H1 (cell line): ENCODE data around the gene ZSCAN5A. TPM values are rescaled to one million over a fixed set of nuclear protein-coding genes. Genes with fewer than 3 reads are reported as not detected.

Source experiments
- CTCF ChIA-PET: fragments of 300-600 bp; sonication (Branson Sonifier 250); formaldehyde crosslinking; loops from one replicate; lab custom pipeline; 2021; ENCODE audit not compliant: partially characterized antibody; lab: Charles Lee
- POLR2A ChIA-PET: fragments of 300-600 bp; sonication (Branson Sonifier 250); formaldehyde crosslinking; loops from one replicate; lab custom pipeline; 2021; ENCODE audit warnings: inconsistent platforms; ENCODE audit not compliant: partially characterized antibody; lab: Charles Lee
- DNase-seq, 2 experiments: peaks; one replicate each; pipeline versions ENCODE4 v3.0.0 to v3.0.0-alpha.2; 2010 to 2022; ENCODE audit warnings: low spot score in 2 of 2, low read depth in 1 of 2, mixed read lengths in 1 of 2
- FAIRE-seq: peaks from 2 replicates; lab custom pipeline; 2011; peaks lifted over from hg19 to GRCh38; lab: Jason Lieb, UNC
- H2AFZ ChIP-seq: 2 replicates; pipeline ENCODE4 v1.8.1; 2012; ENCODE audit warnings: low read length, inconsistent platforms
- H2AK5ac ChIP-seq: 2 replicates; pipeline ENCODE4 v1.6.1; 2013; ENCODE audit warnings: low read depth, low read length
- H2BK120ac ChIP-seq: replicated peaks from 2 replicates; pipeline ENCODE3; 2013; ENCODE audit warnings: low read depth, low read length, inconsistent platforms
- H2BK12ac ChIP-seq: 2 replicates; pipeline ENCODE4 v1.6.1; 2013; ENCODE audit warnings: low read depth, low read length
- H2BK15ac ChIP-seq: 2 replicates; pipeline ENCODE4 v1.6.1; 2013; ENCODE audit warnings: low read length
- H2BK20ac ChIP-seq: 2 replicates; pipeline ENCODE4 v1.6.1; 2013; ENCODE audit warnings: low read length
- H2BK5ac ChIP-seq: 2 replicates; pipeline ENCODE4 v1.6.1; 2013; ENCODE audit warnings: low read depth, low read length
- H3K14ac ChIP-seq: 2 replicates; pipeline ENCODE4 v1.6.1; 2013; ENCODE audit warnings: inconsistent platforms; ENCODE audit not compliant: insufficient read length
- H3K18ac ChIP-seq: 2 replicates; pipeline ENCODE4 v1.6.1; 2013; ENCODE audit warnings: low read length; ENCODE audit errors: extremely low read depth
- H3K23ac ChIP-seq: 2 replicates; pipeline ENCODE4 v1.6.1; 2013; ENCODE audit warnings: inconsistent platforms; ENCODE audit not compliant: insufficient read length
- H3K23me2 ChIP-seq: 2 replicates; pipeline ENCODE4 v1.6.1; 2013; ENCODE audit warnings: low read depth, low read length
- H3K27ac ChIP-seq: 2 replicates; pipeline ENCODE4 v1.6.1; 2011; ENCODE audit warnings: low read depth, low read length, inconsistent platforms
- H3K27me3 ChIP-seq, 4 experiments: replicated peaks in 1 of 4; 1 replicate in 1 of 4; 2 replicates in 3 of 4; pipeline versions ENCODE4 v1.6.1 to v1.8.1; 2011 to 2013; ENCODE audit warnings: low read length in 3 of 4, mild to moderate bottlenecking in 3 of 4, inconsistent platforms in 2 of 4, mixed read lengths in 2 of 4, moderate library complexity in 1 of 4; ENCODE audit not compliant: control insufficient read depth in 3 of 4, insufficient read depth in 3 of 4; ENCODE audit errors: extremely low read depth in 1 of 4
- H3K36me3 ChIP-seq, 4 experiments: 2 replicates each; pipeline versions ENCODE4 v1.6.1 to v1.8.1; 2011 to 2013; ENCODE audit warnings: mild to moderate bottlenecking in 4 of 4, low read length in 3 of 4, moderate library complexity in 2 of 4, control low read depth in 1 of 4, inconsistent platforms in 1 of 4; ENCODE audit not compliant: insufficient read depth in 4 of 4, control insufficient read depth in 2 of 4
- H3K4ac ChIP-seq: replicated peaks from 2 replicates; pipeline ENCODE3; 2013; ENCODE audit warnings: low read length, low read depth, mixed read lengths, inconsistent platforms; ENCODE audit not compliant: insufficient read length
- H3K4me1 ChIP-seq, 4 experiments: replicated peaks in 1 of 4; 1 replicate in 1 of 4; 2 replicates in 3 of 4; pipeline versions ENCODE4 v1.6.1 to v1.8.1; 2011 to 2013; ENCODE audit warnings: low read length in 3 of 4, inconsistent platforms in 2 of 4, mixed read lengths in 1 of 4; ENCODE audit not compliant: insufficient read depth in 4 of 4, control insufficient read depth in 3 of 4
- H3K4me2 ChIP-seq, 2 experiments: 2 replicates each; pipeline versions ENCODE4 v1.6.1 to v1.8.1; 2011 to 2013; ENCODE audit warnings: low read depth in 2 of 2, low read length in 2 of 2, control low read depth in 1 of 2, inconsistent platforms in 1 of 2, mild to moderate bottlenecking in 1 of 2; ENCODE audit not compliant: insufficient read depth in 1 of 2
- H3K4me3 ChIP-seq, 4 experiments: fragments of 200-600, 300-600 bp in 1 of 4; sonication (generic), shearing (Covaris generic), sonication (Bioruptor Twin) in 1 of 4; 2 replicates each; pipeline versions ENCODE4 v1.5.1 to v1.8.1; 2011 to 2016; ENCODE audit warnings: low read length in 4 of 4, low read depth in 3 of 4, control low read depth in 2 of 4, inconsistent platforms in 2 of 4, mild to moderate bottlenecking in 2 of 4, mixed read lengths in 1 of 4, moderate library complexity in 1 of 4; ENCODE audit not compliant: insufficient read depth in 2 of 4; ENCODE audit errors: extremely low read depth in 1 of 4
- H3K56ac ChIP-seq: replicated peaks from 2 replicates; pipeline ENCODE3; 2013; ENCODE audit warnings: low read depth, mild to moderate bottlenecking, mixed read lengths, low read length, inconsistent platforms; ENCODE audit not compliant: insufficient read length
- H3K79me1 ChIP-seq: 2 replicates; pipeline ENCODE4 v1.6.1; 2013; ENCODE audit warnings: low read depth, low read length, control low read depth
- H3K79me2 ChIP-seq, 2 experiments: 2 replicates each; pipeline versions ENCODE4 v1.6.1 to v1.8.1; 2012 to 2013; ENCODE audit warnings: low read length in 2 of 2, mild to moderate bottlenecking in 2 of 2, inconsistent platforms in 1 of 2; ENCODE audit not compliant: insufficient read depth in 2 of 2, control insufficient read depth in 1 of 2
- H3K9ac ChIP-seq, 4 experiments: replicated peaks in 1 of 4; 1 replicate in 1 of 4; 2 replicates in 3 of 4; pipeline versions ENCODE4 v1.6.1 to v1.8.1; 2011 to 2013; ENCODE audit warnings: low read depth in 3 of 4, low read length in 3 of 4, control low read depth in 2 of 4, mild to moderate bottlenecking in 2 of 4, moderate library complexity in 2 of 4, inconsistent platforms in 1 of 4; ENCODE audit errors: extremely low read depth in 1 of 4
- H3K9me3 ChIP-seq, 2 experiments: 2 replicates each; pipeline versions ENCODE4 v1.6.1 to v1.8.1; 2012 to 2013; ENCODE audit warnings: mild to moderate bottlenecking in 2 of 2, moderate library complexity in 2 of 2, control low read depth in 1 of 2, inconsistent platforms in 1 of 2, low read depth in 1 of 2, low read length in 1 of 2, mixed read lengths in 1 of 2; ENCODE audit not compliant: insufficient read depth in 2 of 2
- H4K20me1 ChIP-seq, 2 experiments: replicated peaks in 1 of 2; 2 replicates each; pipeline versions ENCODE3 to v1.8.1; 2011 to 2013; ENCODE audit warnings: inconsistent platforms in 2 of 2, low read length in 2 of 2, mild to moderate bottlenecking in 1 of 2; ENCODE audit not compliant: insufficient read depth in 2 of 2, control insufficient read depth in 1 of 2
- H4K5ac ChIP-seq: 2 replicates; pipeline ENCODE4 v1.6.1; 2013; ENCODE audit warnings: low read length, low read depth, mixed read lengths, inconsistent platforms; ENCODE audit not compliant: insufficient read length
- H4K8ac ChIP-seq: 2 replicates; pipeline ENCODE4 v1.8.0; 2013; ENCODE audit warnings: mild to moderate bottlenecking, moderate library complexity, low read length, inconsistent platforms; ENCODE audit not compliant: insufficient read depth; ENCODE audit errors: extremely low read depth
- H4K91ac ChIP-seq: replicated peaks from 2 replicates; pipeline ENCODE3; 2013; ENCODE audit warnings: low read length, mixed read lengths, inconsistent platforms; ENCODE audit not compliant: insufficient read length
- CBX5 ChIP-seq: fragments of 300-800, 300-1000 bp; sonication (generic); IDR thresholded peaks from 2 replicates; pipeline ENCODE4 v1.7.1; 2016; ENCODE audit warnings: antibody characterized with exemption, low read length, low read depth
- JUN ChIP-seq: IDR thresholded peaks from 2 replicates; pipeline ENCODE4 v1.6.1; 2011; ENCODE audit warnings: low read depth, mild to moderate bottlenecking, improper control_type of control experiment, low read length
- RAD21 ChIP-seq, 2 experiments: IDR thresholded peaks in 1 of 2; conservative IDR thresholded peaks in 1 of 2; 2 replicates each; pipeline ENCODE4 v1.6.1; 2011; ENCODE audit warnings: low read depth in 2 of 2, low read length in 2 of 2, improper control_type of control experiment in 1 of 2, inconsistent platforms in 1 of 2, mild to moderate bottlenecking in 1 of 2, moderate library complexity in 1 of 2
- SP1 ChIP-seq: IDR thresholded peaks from 2 replicates; pipeline ENCODE4 v1.6.1; 2011; ENCODE audit warnings: low read depth, low read length
- TAF1 ChIP-seq: IDR thresholded peaks from 2 replicates; pipeline ENCODE4 v1.6.1; 2011; ENCODE audit warnings: mild to moderate bottlenecking, low read depth, low read length
- TAF7 ChIP-seq: optimal IDR thresholded peaks from 2 replicates; pipeline ENCODE3; 2011; ENCODE audit warnings: low read depth, mild to moderate bottlenecking, inconsistent platforms, low read length, moderate library complexity, borderline replicate concordance
- YY1 ChIP-seq: IDR thresholded peaks from 2 replicates; pipeline ENCODE4 v1.6.1; 2011; ENCODE audit warnings: low read depth, mild to moderate bottlenecking, low read length
- WGBS, 2 experiments: shearing (Covaris generic) in 1 of 2; methylation state at CpG; one replicate each; pipeline versions ENCODE4 v1.1.6 to v1.1.7; 2013 to 2015; ENCODE audit warnings: low lambda C conversion rate in 2 of 2, mixed read lengths in 2 of 2, inconsistent platforms in 1 of 2, low coverage in 1 of 2, missing lambda C conversion rate in 1 of 2; ENCODE audit not compliant: insufficient replicate concordance in 2 of 2, insufficient coverage in 1 of 2, insufficient read length in 1 of 2; ENCODE audit errors: extremely low coverage in 1 of 2, missing lambda C conversion rate in 1 of 2; 5-methylcytosine and 5-hydroxymethylcytosine counted together
- polyA plus RNA-seq, 7 experiments: library from polyadenylated mRNA; depleted of rRNA in 3 of 7; stranded (reverse) in 5 of 7; unstranded in 2 of 7; fragments of >200 nt in 5 of 7; fragments of 200-250 nt in 2 of 7; gene quantifications; 1 replicate in 5 of 7; 2 replicates in 1 of 7; 4 replicates in 1 of 7; pipeline versions ENCODE4 v1.2.1 to v1.2.3, GENCODE V29; 2011 to 2013; ENCODE audit warnings: missing spikeins in 2 of 7, mixed read lengths in 2 of 7
- total RNA-seq: library from RNA; stranded (reverse); fragmentation: NEBNext Ultra II Directional; extraction: Animal tissue kit (Norgen Biotek cat#: 25700); gene quantifications from 2 replicates; pipeline ENCODE4 v1.2.1, GENCODE V29; 2021

Gene ZSCAN5A
- total and polyA plus RNA-seq, 2 of the 8 experiments (the other 6 are each of a cell fraction or from before 2014, with no cell fraction given): 8.6 to 11.0 TPM

DNA sequence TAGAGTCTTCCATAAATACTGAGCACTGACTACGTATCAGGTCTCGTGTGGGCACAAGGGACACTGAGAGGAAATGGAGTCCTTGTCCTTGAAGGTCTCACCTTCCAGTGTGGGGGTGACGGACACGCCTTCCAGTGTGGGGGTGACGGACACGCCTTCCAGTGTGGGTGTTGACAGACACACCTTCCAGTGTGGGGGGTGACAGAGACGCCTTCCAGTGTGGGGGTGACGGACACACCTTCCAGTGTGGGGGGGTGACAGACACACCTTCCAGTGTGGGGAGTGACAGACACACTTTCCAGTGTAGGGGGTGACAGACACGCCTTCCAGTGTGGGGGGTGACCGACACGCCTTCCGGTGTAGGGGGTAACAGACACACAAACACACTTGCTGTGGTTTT is 56.4 kb downstream of the ZSCAN5A start:
- Histone ChIP-seq H3K4me3 (no peak overlapping the region), H3K4me2 (no peak overlapping the region)
- TF ChIP-seq YY1 (no peak), TAF1 (no peak), CBX5 (no peak), TAF7 (no peak), RAD21 (IDR thresholded peaks at IDR 0.05 in 1 of 2, conservative IDR thresholded peaks at IDR 0.05 in 1 of 2; ENCODE audit: low read depth in 2 of 2, low read length in 2 of 2) (no peak), JUN (no peak), SP1 (no peak)
- TF ChIP-seq, all 59 proteins: peak for 0
- no peak overlapping the region for H3K23ac ChIP-seq
- H3K4me1 ChIP-seq: no peaks in the 10 kb centered on the region
- ChIA-PET CTCF (interaction anchor here (0.7 to 2.9 kb wide), 4 partner anchors 37 to 574 kb away, joined by 3 to 10 read pairs (median 6); no protein-coding TSS in a partner anchor), POLR2A (interaction anchor here (1.1 kb wide), 1 partner anchor 13 kb away, joined by 3 read pairs; no protein-coding TSS in a partner anchor)
- no peak overlapping the region for H3K14ac ChIP-seq
- no peak overlapping the region for H3K27ac ChIP-seq
- H3K79me1 ChIP-seq: no peaks in the 10 kb centered on the region
- no peak overlapping the region for H3K9ac ChIP-seq
- no peaks in the 10 kb centered on the region for H3K79me2 ChIP-seq
- no peaks in the 10 kb centered on the region for H3K23me2 ChIP-seq
- no peaks in the 10 kb centered on the region for H4K20me1 ChIP-seq
- H2BK12ac ChIP-seq: no peak overlapping the region
- H2BK120ac ChIP-seq: no peak overlapping the region
- no peak overlapping the region; the same call in 1 of the 2 replicates for H2BK5ac ChIP-seq
- H2AFZ ChIP-seq: no peak overlapping the region
- H2BK20ac ChIP-seq: no peak overlapping the region
- FAIRE-seq: no peak
- no peak overlapping the region for H3K4ac ChIP-seq
- H3K9me3 ChIP-seq: no peaks in the 10 kb centered on the region
- H4K5ac ChIP-seq: no peak overlapping the region
- no peak overlapping the region for H3K56ac ChIP-seq
- H2AK5ac ChIP-seq: no peak overlapping the region
- no peak overlapping the region for H4K8ac ChIP-seq
- no peak overlapping the region for H4K91ac ChIP-seq
- WGBS, 2 experiments: 89% methylated on average over 11 of the region's 12 CpGs; no CpG with 5 or more reads in 1 of the 2 experiments
- H2BK15ac ChIP-seq: no peak overlapping the region
- H3K27me3 ChIP-seq: no peaks in the 10 kb centered on the region
- DNase-seq: no peak
- no peaks in the 10 kb centered on the region for H3K36me3 ChIP-seq
- H3K18ac ChIP-seq: no peak overlapping the region
